ENCODE measurements around the gene WDR88.

- TF ChIP-seq POLR2AphosphoS5 (IDR thresholded peaks at IDR 0.05; ENCODE audit: low read depth, low read length) (no peak), TAF1 (IDR thresholded peaks at IDR 0.05; ENCODE audit: borderline replicate concordance, insufficient read depth, low read length) (no peak), SIN3A (IDR thresholded peaks at IDR 0.05; ENCODE audit: borderline replicate concordance, insufficient read depth, low read length) (no peak), REST (IDR thresholded peaks at IDR 0.05; ENCODE audit: insufficient read depth in 1 of 2, low read depth in 2 of 2, low read length in 2 of 2) (no peak), FOXP2 (optimal IDR thresholded peaks at IDR 0.05; ENCODE audit: borderline replicate concordance, extremely low read depth, extremely low read length, insufficient read depth) (no peak)
These were observed 17.6 kb upstream of the WDR88 start for GRCh38 chr19:33114312-33114711.
